Hematopoietic multipotent progenitor cell treated with erythropoietin and hydrocortisone succinate and interleukin-3 and kit ligand, for 17 days (in vitro differentiated cells): Measurements from ENCODE around the gene PXMP2.

ENCODE experiments used
- DNase-seq: peaks from one replicate; pipeline ENCODE4 v3.0.0-alpha.2; 2015; ENCODE audit warnings: low spot score

PXMP2 gene

DNA sequence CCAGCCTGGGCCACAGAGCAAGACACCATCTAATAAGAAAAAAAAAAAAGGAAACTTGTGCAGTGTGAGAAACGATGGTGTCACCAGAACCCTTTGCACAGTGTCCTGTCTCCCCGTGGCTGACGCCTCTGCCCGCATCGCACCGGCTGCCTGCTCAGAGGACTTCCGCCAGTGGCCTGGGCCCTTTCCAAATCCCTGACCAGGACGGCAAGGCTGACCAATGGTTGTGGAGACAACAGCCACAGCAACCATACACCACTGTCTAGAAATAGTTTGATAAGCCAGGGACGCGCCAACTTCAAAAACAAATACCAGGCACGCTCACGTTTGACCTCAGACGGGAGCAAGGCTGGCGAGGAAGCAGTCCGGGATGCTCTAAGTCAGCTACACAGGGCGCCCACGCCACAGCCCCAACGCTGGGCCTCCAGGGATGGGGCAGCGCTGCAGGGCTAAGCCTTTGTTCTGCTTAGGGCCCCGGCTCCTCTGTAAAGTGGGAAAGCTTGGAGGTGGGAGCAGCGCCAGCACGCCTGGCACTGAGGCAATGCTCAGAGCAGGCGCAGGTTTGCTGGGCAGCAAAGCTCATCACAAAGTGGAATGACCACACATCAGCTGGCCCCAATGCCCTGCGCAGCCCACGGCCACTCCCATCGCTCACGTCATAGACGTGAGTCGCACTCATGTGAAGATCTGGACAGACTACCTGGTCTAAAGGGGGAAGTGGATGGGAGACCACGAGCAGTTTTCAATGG, 35.8 kb downstream of the PXMP2 start:
- no peak for DNase-seq

DNA sequence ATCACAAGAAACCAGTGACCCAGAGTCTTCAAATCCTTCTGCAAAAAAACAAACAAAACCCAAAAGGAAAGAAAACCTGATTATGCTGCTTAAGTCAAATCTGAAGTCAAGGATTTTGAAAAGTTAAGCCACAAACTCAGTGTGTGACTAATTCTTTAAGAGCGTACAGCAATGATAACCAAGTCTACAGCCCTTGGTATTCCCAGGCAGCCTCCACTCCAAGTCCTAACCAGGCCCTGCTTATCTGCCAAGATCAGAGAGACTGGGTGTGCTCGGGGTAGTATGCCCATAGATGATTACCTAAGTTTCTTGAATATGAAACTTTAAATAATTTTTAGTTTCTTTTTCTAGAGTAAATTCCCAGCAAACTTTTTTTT, 36.4 kb downstream of the PXMP2 start:
- no peak for DNase-seq

GRCh38 chr12:132724506-132725241, 37.3 kb downstream of the PXMP2 start:
- DNase-seq, result no peak

DNA sequence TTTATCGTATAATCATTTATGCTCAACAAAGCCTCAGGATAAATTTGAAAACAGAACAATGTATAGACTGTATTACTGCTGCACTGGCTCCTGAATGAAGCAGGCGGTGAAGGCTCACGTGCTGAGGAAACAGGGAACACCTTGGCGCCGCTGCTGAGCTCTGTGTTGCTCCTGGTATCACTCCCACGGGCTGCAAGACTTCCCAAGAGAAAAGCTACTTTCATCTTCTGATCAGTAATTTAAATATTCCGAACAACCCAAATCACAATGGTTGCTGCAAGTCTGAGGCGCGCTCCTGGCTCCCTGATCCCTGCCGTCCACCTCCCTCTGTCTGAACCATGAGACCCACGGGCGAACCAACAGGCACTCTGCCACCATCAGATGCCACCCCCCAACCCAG, 39.0 kb downstream of the PXMP2 start:
- DNase-seq, result no peak

GRCh38 chr12:132727091-132727794, 39.9 kb downstream of the PXMP2 start:
- no peak for DNase-seq

DNA sequence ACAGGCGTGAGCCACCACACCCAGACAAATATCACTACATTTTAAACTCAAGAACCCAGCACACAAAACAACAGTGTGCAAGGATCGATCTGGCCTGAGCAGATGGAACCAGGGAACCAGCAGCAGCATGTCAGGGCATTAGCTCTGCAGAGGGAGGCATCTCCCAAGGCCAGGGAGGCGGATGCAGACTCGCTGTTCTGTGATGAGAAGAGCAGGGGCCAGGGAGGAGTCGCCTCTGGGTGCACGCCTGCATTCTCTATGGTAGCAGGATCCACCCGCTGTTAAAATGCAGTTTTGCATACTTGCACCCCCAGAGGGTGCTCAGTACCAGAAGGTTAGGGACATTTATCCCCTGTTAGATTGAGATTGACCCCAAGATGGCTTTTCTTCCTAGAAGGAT, 41.1 kb downstream of the PXMP2 start:
- DNase-seq, result no peak

- no peak for DNase-seq
These were observed 42.3 kb downstream of the PXMP2 start for GRCh38 chr12:132729541-132730320.

- no peak for DNase-seq
These were observed 43.0 kb downstream of the PXMP2 start for GRCh38 chr12:132730353-132730752.

- DNase-seq, result no peak
These were observed 44.2 kb downstream of the PXMP2 start for GRCh38 chr12:132731574-132731973.

DNA sequence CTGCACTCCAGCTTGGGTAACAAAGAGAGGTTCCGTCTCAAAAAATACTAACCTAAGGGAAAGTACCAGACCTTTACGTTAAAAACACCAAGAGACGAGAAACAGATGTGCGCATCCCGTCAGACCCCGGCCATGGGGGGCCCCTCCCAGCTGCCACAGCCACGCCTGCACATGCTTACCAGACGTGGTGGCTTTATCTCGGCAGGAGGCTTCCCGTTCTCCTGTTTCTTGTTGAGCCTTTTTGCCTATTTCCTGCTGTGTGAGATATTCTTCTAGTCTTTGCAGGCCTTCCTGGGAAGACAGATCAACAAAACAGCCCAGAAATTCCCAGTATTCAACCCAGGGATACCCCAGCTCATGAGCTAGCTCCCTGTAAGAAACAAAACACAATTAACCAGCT, 46.8 kb downstream of the PXMP2 start:
- DNase-seq, result no peak

DNA sequence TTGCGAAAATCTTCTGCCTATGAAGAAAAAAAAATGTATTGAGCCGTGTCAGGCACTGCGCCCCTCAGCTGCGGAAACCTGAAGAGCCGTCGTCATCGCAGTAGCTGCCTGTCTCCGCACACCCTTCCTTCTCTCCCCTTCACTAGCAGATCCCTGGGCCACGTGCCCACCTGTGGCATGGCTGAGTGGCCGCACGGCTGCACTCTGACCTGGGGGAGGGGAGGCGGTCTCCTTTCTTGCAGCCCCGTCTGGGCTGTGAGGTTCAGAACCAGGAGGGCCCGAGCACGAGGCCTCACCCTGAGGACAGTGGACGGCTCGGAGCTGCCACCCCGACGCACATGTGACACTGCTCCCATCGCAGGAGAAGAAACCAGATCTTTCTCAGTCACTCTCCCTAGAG, 48.1 kb downstream of the PXMP2 start:
- no peak for DNase-seq

GRCh38 chr12:132736378-132736777, 49.0 kb downstream of the PXMP2 start:
- no peak for DNase-seq

DNA sequence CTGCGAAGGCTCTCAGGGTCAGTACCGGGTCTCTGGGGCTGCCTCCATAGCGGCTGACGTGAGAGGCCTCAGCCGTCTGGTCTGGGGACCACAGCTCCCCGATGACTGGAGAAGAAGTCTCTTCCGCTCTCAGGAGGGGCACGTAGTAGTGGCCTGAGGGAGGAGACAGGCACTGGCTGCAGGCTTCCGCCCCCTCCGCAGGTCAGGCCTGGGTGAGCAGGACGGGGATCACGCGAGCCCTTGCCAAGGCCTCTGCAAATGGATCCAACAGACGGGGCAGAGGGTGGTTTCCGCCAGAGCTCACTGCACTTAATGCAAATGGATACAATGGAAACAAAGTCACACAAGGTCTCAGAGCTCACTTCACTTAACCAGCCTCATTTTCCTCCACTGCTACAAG, 49.5 kb downstream of the PXMP2 start:
- DNase-seq, result no peak

DNA sequence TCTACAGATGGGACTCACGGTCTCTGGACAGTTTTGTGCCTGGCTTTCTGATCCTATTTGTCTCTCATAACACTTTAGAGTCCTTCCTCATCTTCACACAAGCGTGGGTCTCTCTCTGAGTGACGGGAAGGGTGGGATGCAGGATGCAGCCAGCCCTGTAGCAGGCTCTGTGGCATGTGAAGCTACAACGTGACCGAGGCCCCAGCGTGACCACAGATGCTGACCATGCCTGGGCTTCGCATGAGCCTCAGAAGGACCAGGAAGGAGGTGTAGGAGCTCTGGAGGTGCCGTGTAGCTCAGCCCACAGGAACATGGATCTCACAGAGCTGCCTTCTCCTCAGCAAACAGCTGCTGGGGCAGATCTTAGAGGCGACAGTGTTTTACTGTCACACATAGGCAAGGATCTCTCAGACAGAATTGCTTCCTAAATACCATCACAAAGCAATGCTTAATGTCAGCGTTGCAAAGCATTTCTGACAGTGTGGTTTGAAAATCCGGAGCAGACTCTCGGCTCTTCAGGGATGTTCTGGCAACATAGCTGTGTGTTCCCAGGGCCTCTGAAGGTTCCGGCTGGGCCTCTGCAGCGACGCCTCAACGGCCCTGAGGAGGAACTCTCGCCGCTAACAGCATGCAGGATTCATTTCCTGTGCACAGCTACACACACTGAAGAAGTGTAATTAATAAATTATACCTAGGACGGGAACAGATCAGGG, 52.4 kb downstream of the PXMP2 start:
- DNase-seq, result no peak

GRCh38 chr12:132740313-132740646, 52.9 kb downstream of the PXMP2 start:
- DNase-seq, result no peak

DNA sequence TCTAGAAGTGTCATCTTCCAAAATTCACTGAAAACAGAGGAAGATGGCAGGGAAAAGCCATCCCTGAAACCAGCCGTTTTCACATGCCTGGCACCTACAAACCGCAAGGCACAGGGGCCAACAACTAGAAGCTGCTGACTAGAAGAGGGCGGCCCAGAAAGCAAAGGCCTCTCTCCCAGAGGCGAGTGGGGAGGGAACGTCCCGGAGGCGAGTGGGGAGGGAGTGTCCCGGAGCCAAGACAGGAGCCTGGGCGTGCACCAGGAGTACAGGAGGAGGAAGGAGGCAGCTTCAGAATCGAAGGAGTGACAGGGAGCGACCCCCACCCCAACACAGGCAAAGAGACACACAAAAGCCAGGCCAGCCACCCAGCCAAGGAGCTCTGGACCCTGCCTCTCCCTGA, 53.3 kb downstream of the PXMP2 start:
- no peak for DNase-seq

- DNase-seq, result no peak
These were observed 54.2 kb downstream of the PXMP2 start for GRCh38 chr12:132741620-132742019.

DNA sequence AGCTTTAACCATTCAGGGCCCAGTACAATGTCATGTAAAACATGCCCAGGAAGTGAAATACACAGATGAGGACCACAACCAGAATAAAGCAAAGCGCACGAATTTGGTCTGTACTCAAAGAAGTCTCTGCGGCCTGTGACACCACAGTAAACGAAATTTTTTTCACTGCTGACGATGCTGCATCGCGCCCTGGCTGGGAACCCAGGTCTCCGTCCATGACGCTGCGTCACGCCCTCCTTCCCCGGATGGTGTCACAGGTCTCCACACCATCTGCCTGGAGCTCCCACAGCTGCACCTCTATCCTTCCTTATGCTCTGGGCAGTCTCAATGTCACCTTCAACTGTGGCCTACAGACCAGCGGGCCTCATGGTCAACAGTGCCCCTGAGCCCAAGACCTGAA, 56.4 kb downstream of the PXMP2 start:
- no peak for DNase-seq

GRCh38 chr12:132746613-132747012, 59.2 kb downstream of the PXMP2 start:
- no peak for DNase-seq

- DNase-seq, result no peak
These were observed 60.0 kb downstream of the PXMP2 start for GRCh38 chr12:132747395-132747794.

DNA sequence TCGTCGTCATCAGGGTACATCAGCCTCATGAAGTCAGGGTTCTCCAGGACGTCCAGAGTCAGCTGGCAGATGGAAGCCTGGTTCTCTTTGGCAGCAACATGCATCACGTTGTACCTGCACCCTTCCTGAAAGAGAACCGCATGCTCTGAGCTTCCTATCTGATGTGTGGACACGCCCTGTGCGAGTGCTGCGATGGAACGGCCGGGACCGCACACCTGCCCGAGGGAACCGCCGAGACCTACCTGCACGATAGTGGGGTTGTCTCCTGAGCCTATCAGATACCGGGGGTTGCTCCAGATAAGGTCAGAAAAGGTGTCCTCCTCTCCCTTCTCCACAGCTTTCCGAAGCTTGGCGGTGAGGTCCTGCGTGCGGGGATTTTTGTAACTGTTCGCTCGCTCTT, 60.5 kb downstream of the PXMP2 start:
- DNase-seq, result no peak

- no peak for DNase-seq
These were observed 60.9 kb downstream of the PXMP2 start for GRCh38 chr12:132748319-132748718.
